Measurements from ENCODE around the gene RGPD4. TPM values are rescaled to one million over a fixed set of nuclear protein-coding genes. Genes with fewer than 3 reads are reported as not detected.

Gene RGPD4
- under 0.01 TPM in 1 of 2 replicates, not detected in the other for total RNA-seq (ENCODE audit: low replicate concordance)

GRCh38 chr2:107826749-107827148 is at the start of gene RGPD4:
Gene RGPD4 (plus strand): TSS chr2:107826892. CDS start chr2:107827014, 122 bp downstream.

Other genes starting within 250 kb of the RGPD4 start
- gene SLC5A7, start 159.6 kb downstream of the RGPD4 start, total RNA-seq (ENCODE audit: low replicate concordance), result not detected in 2 replicates

Measured in smooth muscle cell of the coronary artery (primary cell).